ENCODE measurements around the gene CROCC. TPM values are rescaled to one million over a fixed set of nuclear protein-coding genes. Genes with fewer than 3 reads are reported as not detected.
"Not testable (repeated sequence)": the region's sequence is repeated elsewhere in the genome, so short reads cannot be mapped to it uniquely, and the experiment has no call there.

The CROCC gene
- total and polyA plus RNA-seq, 7 experiments from 2014 or later, result 1.4 to 84.8 (median 61.9) TPM

GRCh38 chr1:16896316-16897055 lies 25.2 kb upstream of the CROCC start:
- H3K36me3 Mint-ChIP-seq; H3K9me3 Mint-ChIP-seq; H3K9me3 ChIP-seq (ENCODE audit: control insufficient read depth in 2 of 3, low read length in 3 of 3); H3K27me3 ChIP-seq (ENCODE audit: control insufficient read depth in 2 of 2, insufficient read depth in 2 of 2, low read length in 2 of 2); H3K4me1 ChIP-seq (ENCODE audit: control insufficient read depth in 2 of 2, insufficient read depth in 2 of 2, low read length in 2 of 2); H3K36me3 ChIP-seq (ENCODE audit: control insufficient read depth in 2 of 3, insufficient read depth in 3 of 3, low read length in 3 of 3): not testable (repeated sequence)
- ChIA-PET POLR2A (interaction anchor here (0.5 to 1.6 kb wide), 5 partner anchors 9 to 743 kb away, joined by 3 to 30 read pairs (median 3); no protein-coding TSS in a partner anchor), CTCF (interaction anchor here (1.3 kb wide), 1 partner anchor 9 kb away, joined by 3 read pairs; no protein-coding TSS in a partner anchor)
- ATAC-seq (peak; percentile 4), DNase-seq (peak; percentile 52 to 83 (median 61))
- peak overlapping the region; percentile 75 to 94 (median 90) for H3K4me3 Mint-ChIP-seq
- Histone ChIP-seq H3K4me3 (ENCODE audit: low read length) (peak overlapping the region; percentile 59), H3K27ac (ENCODE audit: low read depth, low read length) (peak overlapping the region; percentile 93)
- intact Hi-C loops (cut with micrococcal nuclease), result loop anchor here (1.0 to 5.0 kb wide), 2 partner anchors 8 to 384 kb away; partner anchors contain the start of gene RNU1-1 (in 1 of the 2)
- peak overlapping the region; percentile 94 to 100 (median 99) for H3K27ac Mint-ChIP-seq
- H3K27me3 Mint-ChIP-seq, result peaks cover 0 to 27% (median 0%) of the 10 kb centered on the region in 5 donors
- H3K4me1 Mint-ChIP-seq, result peaks cover 27 to 47% (median 42%) of the 10 kb centered on the region in 7 donors

GRCh38 chr1:16897653-16898052 lies 24.1 kb upstream of the CROCC start:
- H3K4me1 Mint-ChIP-seq, result peaks cover 31 to 55% (median 52%) of the 10 kb centered on the region in 7 donors
- H3K27ac ChIP-seq (ENCODE audit: low read depth, low read length); H3K36me3 Mint-ChIP-seq; H3K9me3 ChIP-seq (ENCODE audit: control insufficient read depth in 2 of 3, low read length in 3 of 3); CTCF ChIA-PET; ATAC-seq; H3K4me3 ChIP-seq (ENCODE audit: low read length); H3K27me3 ChIP-seq (ENCODE audit: control insufficient read depth in 2 of 2, insufficient read depth in 2 of 2, low read length in 2 of 2); H3K9me3 Mint-ChIP-seq; H3K36me3 ChIP-seq (ENCODE audit: control insufficient read depth in 2 of 3, insufficient read depth in 3 of 3, low read length in 3 of 3); DNase-seq; H3K4me1 ChIP-seq (ENCODE audit: control insufficient read depth in 2 of 2, insufficient read depth in 2 of 2, low read length in 2 of 2): not testable (repeated sequence)
- peak overlapping the region; percentile 26 to 100 (median 86) for H3K27ac Mint-ChIP-seq
- POLR2A ChIA-PET, result interaction anchor here (0.7 to 1.0 kb wide), 3 partner anchors 10 to 156 kb away, joined by 3 read pairs; partner anchors contain the start of gene SDHB
- peaks cover 0 to 16% (median 0%) of the 10 kb centered on the region in 5 donors for H3K27me3 Mint-ChIP-seq
- intact Hi-C loops (cut with micrococcal nuclease), result loop anchor here in 1 of 2 donors (5.0 kb wide), 1 partner anchor 385 kb away; the partner anchor contains the start of gene RNU1-1
- peak overlapping the region in 9 of 10 donors; percentile 3 to 83 (median 75) for H3K4me3 Mint-ChIP-seq

DNA sequence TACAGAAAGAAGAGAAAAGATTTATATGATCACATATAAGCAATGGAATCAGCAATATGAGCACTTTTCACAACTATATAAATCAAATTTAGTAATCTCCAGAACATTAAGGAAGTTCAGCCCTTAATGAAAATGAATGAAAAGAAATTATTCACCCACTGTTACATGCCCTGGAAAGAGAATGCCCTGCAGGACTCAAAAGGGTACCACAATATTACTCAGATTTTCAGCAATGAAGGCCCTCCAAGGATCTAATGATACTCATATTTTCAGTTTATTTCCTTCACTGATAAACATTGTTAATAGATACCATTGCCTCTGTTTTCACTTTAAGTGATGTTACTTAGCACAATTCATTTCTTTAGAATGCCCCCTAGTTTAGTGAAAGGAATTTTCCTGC lies 23.4 kb upstream of the CROCC start:
- H3K4me3 ChIP-seq (ENCODE audit: low read length); H3K36me3 Mint-ChIP-seq; H3K9me3 ChIP-seq (ENCODE audit: control insufficient read depth in 2 of 3, low read length in 3 of 3); H3K27me3 ChIP-seq (ENCODE audit: control insufficient read depth in 2 of 2, insufficient read depth in 2 of 2, low read length in 2 of 2); H3K27ac ChIP-seq (ENCODE audit: low read depth, low read length); DNase-seq; ATAC-seq; CTCF ChIA-PET; H3K9me3 Mint-ChIP-seq; H3K36me3 ChIP-seq (ENCODE audit: control insufficient read depth in 2 of 3, insufficient read depth in 3 of 3, low read length in 3 of 3): not testable (repeated sequence)
- Mint-ChIP-seq H3K4me3 (peak overlapping the region in 1 of 10 donors; percentile 71), H3K27ac (peak overlapping the region in 8 of 9 donors; percentile 26 to 99 (median 84)), H3K4me1 (peaks cover 35 to 61% (median 59%) of the 10 kb centered on the region in 7 donors), H3K27me3 (peaks cover 0 to 12% (median 0%) of the 10 kb centered on the region in 5 donors)
- POLR2A ChIA-PET, result interaction anchor here (0.7 to 1.8 kb wide), 3 partner anchors 9 to 155 kb away, joined by 3 to 5 read pairs (median 3); partner anchors contain the start of gene SDHB
- H3K4me1 ChIP-seq (ENCODE audit: control insufficient read depth in 2 of 2, insufficient read depth in 2 of 2, low read length in 2 of 2), result peaks cover 10 to 14% of the 10 kb centered on the region in 2 donors
- intact Hi-C loops (cut with micrococcal nuclease), result loop anchor here in 1 of 2 donors (5.0 kb wide), 1 partner anchor 386 kb away; the partner anchor contains the start of gene RNU1-1

DNA sequence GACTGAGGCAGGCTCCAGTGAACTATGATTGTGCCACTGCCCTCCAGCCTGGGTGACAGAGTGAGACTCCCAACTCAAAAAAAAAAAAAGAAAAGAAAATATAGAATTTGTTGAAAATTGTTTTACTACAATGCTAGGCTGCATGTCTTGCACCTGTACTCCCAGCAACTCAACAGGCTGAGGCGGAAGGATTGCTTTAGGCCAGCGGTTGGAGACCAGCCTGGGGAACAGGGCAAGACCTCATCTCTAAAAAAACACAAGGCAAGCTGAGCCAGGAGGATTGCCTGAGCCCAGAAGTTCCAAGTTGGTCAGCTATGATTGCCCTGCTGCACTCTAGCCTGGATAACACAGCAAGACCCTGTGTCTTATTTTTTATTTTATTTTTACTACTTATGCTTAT lies 22.7 kb upstream of the CROCC start:
- not testable (repeated sequence) for H3K4me3 Mint-ChIP-seq; DNase-seq; H3K27ac Mint-ChIP-seq; H3K27me3 Mint-ChIP-seq; H3K9me3 ChIP-seq (ENCODE audit: control insufficient read depth in 2 of 3, low read length in 3 of 3); H3K27me3 ChIP-seq (ENCODE audit: control insufficient read depth in 2 of 2, insufficient read depth in 2 of 2, low read length in 2 of 2); ATAC-seq; H3K36me3 ChIP-seq (ENCODE audit: control insufficient read depth in 2 of 3, insufficient read depth in 3 of 3, low read length in 3 of 3); H3K9me3 Mint-ChIP-seq; H3K4me3 ChIP-seq (ENCODE audit: low read length); H3K36me3 Mint-ChIP-seq; H3K27ac ChIP-seq (ENCODE audit: low read depth, low read length)
- H3K4me1 Mint-ChIP-seq, result peaks cover 40 to 67% (median 65%) of the 10 kb centered on the region in 7 donors
- CTCF ChIA-PET, result interaction anchor here (1.4 kb wide), 1 partner anchor 192 kb away, joined by 4 read pairs; no protein-coding TSS in a partner anchor
- POLR2A ChIA-PET, result interaction anchor here (0.6 to 1.8 kb wide), 4 partner anchors 10 to 192 kb away, joined by 3 to 5 read pairs (median 3); no protein-coding TSS in a partner anchor
- intact Hi-C loops (cut with micrococcal nuclease), result loop anchor here in 1 of 2 donors (5.0 kb wide), 1 partner anchor 387 kb away; the partner anchor contains the start of gene RNU1-1
- peaks cover 12 to 17% of the 10 kb centered on the region in 2 donors for H3K4me1 ChIP-seq (ENCODE audit: control insufficient read depth in 2 of 2, insufficient read depth in 2 of 2, low read length in 2 of 2)

DNA sequence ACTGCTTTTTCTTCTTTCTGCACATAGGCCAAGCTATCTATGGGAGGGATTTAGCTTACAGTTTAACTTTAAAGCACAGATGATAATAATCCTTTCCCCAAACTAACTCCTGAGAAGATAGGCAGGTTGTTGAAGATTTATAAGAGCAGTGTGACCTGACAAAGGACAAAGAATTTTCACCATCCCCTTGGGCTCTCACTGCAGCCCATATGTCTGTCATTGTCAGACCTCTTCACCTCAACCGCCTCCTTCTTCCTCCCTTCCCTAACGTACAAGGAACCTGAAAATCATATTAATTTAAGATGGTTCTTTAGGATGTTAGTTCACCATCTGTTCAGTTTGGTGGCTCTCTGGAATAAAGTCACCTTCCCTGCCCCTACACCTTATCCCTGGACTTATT lies 21.0 kb upstream of the CROCC start:
- CTCF ChIA-PET, result no interaction called here

DNA sequence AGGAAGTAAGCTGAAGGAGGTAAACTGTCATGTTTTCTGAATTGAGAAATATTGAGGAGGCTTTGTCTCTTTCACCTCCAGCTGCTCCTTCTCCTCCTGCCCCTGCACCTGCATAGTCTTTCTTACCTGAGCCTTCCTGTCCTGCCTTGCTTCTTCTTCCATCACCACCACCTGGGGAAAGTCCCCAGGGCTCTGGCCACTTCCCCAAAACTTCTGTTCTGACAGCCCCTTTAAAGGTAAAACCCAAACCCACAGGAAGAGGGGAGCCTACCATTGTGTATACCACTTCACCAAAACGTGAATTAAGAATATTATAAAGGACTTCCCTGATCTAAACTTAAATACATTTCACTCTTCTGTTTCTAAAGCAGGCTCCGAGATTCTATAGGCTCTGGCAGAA lies 20.4 kb upstream of the CROCC start:
- H3K27me3 Mint-ChIP-seq; H3K9me3 ChIP-seq (ENCODE audit: control insufficient read depth in 2 of 3, low read length in 3 of 3); H3K36me3 Mint-ChIP-seq; ATAC-seq; CTCF ChIA-PET; H3K27ac ChIP-seq (ENCODE audit: low read depth, low read length); H3K36me3 ChIP-seq (ENCODE audit: control insufficient read depth in 2 of 3, insufficient read depth in 3 of 3, low read length in 3 of 3); POLR2A ChIA-PET; H3K9me3 Mint-ChIP-seq; DNase-seq; H3K4me3 ChIP-seq (ENCODE audit: low read length); H3K27me3 ChIP-seq (ENCODE audit: control insufficient read depth in 2 of 2, insufficient read depth in 2 of 2, low read length in 2 of 2): not testable (repeated sequence)
- intact Hi-C loops (cut with micrococcal nuclease), result loop anchor here in 1 of 2 donors (10.0 kb wide), 2 partner anchors 1067 to 1377 kb away; partner anchors contain the start of genes CASP9 and DNAJC16
- peaks cover 17 to 33% of the 10 kb centered on the region in 2 donors for H3K4me1 ChIP-seq (ENCODE audit: control insufficient read depth in 2 of 2, insufficient read depth in 2 of 2, low read length in 2 of 2)
- peaks cover 35 to 56% (median 49%) of the 10 kb centered on the region in 7 donors for H3K4me1 Mint-ChIP-seq
- H3K4me3 Mint-ChIP-seq, result peak overlapping the region in 4 of 10 donors; percentile 4 to 71 (median 20)
- peak overlapping the region in 3 of 9 donors; percentile 63 to 79 (median 64) for H3K27ac Mint-ChIP-seq

More for the DNA sequence above, 21.0 kb upstream of the CROCC start:
- intact Hi-C loops (cut with micrococcal nuclease), result loop anchor here in 1 of 2 donors (10.0 kb wide), 2 partner anchors 1066 to 1376 kb away; partner anchors contain the start of genes CASP9 and DNAJC16
- Mint-ChIP-seq H3K4me1 (peaks cover 37 to 58% (median 54%) of the 10 kb centered on the region in 7 donors), H3K27ac (peak overlapping the region in 4 of 9 donors; percentile 23 to 75 (median 45)), H3K36me3 (no peaks in the 10 kb centered on the region), H3K9me3 (peaks cover 0 to 3% (median 0%) of the 10 kb centered on the region in 11 donors), H3K4me3 (peak overlapping the region in 4 of 10 donors; percentile 9 to 40 (median 24)), H3K27me3 (peaks cover 0 to 4% (median 0%) of the 10 kb centered on the region in 5 donors)
- Histone ChIP-seq H3K27me3 (ENCODE audit: control insufficient read depth in 2 of 2, insufficient read depth in 2 of 2, low read length in 2 of 2) (no peaks in the 10 kb centered on the region), H3K4me3 (ENCODE audit: low read length) (no peak overlapping the region), H3K9me3 (ENCODE audit: control insufficient read depth in 2 of 3, low read length in 3 of 3) (no peaks in the 10 kb centered on the region), H3K4me1 (ENCODE audit: control insufficient read depth in 2 of 2, insufficient read depth in 2 of 2, low read length in 2 of 2) (peaks cover 17 to 30% of the 10 kb centered on the region in 2 donors), H3K36me3 (ENCODE audit: control insufficient read depth in 2 of 3, insufficient read depth in 3 of 3, low read length in 3 of 3) (no peaks in the 10 kb centered on the region), H3K27ac (ENCODE audit: low read depth, low read length) (no peak overlapping the region)
- POLR2A ChIA-PET, result no interaction called here
- DNase-seq (no peak), ATAC-seq (no peak)
